DMS 273 (cell line): ENCODE measurements around the gene FRG2C.
"Not testable (repeated sequence)": the region's sequence is repeated elsewhere in the genome, so short reads cannot be mapped to it uniquely, and the experiment has no call there.

Experiments
- DNase-seq: peaks from one replicate; lab custom pipeline; 2025; ENCODE audit not compliant: unreplicated experiment; lab: John Stamatoyannopoulos, UW

The FRG2C gene

GRCh38 chr3:75664028-75664427 is at the start of gene FRG2C:
Gene FRG2C, plus strand, starts transcription at chr3:75664328. Its CDS starts 52 bp downstream, at chr3:75664380.
- not testable (repeated sequence) for DNase-seq

DNA sequence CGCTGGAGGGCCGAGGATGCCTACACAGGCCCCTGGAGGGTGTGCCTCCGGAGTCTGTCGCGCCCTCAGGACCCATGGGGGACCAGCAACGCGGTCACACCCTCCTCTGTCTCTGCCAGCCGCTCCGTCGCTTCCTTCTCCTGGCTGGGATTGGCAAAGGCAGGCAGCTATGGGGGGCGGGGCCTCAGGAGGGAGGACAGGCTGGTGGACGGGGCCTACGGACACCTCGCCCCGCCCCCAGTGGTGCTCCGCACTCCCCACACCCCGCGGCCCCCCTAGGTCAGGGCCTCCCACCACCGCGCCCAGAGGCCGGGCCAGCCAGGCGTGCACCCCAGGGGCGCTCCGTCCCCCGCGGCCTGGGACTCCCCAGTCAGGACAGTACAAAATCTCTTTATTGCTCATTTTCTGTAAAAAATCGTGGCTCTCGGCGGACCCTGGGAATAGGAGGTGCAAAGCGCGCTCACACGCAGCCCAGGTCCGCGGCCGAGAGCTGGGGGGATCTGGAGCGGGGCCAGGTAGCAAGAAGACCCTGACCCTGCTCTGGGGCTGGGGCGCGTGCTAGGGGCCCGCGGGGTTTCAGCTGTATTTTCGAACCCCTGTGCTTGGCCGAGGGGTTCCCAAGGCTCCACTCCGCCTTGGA is 45.3 kb upstream of the FRG2C start:
- DNase-seq, result peak; percentile 46

- peak; percentile 12 for DNase-seq
Measured at GRCh38 chr3:75619481-75620031, 44.6 kb upstream of the FRG2C start.

GRCh38 chr3:75621772-75622171 is 42.4 kb upstream of the FRG2C start:
- DNase-seq, result not testable (repeated sequence)

DNA sequence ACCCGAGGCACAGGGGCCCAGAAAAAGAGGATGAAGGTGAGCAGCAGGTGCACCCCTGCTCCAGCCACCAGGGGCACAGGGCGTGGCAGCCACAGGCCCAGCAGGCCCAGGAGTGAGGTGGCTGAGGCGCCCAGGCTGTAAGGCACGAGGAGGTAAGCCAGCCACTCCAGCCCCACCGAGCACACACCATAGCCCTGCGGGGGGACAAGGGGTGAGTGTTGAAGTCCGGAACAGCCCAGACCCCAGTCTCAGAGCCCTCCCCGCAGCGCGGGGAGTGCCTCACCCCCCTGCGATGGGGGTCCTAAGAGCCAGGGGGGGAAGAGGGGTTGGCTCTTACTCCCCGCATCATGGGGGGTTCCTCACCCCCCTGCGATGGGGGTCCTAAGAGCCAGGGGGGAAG is 40.5 kb upstream of the FRG2C start:
- DNase-seq, result not testable (repeated sequence)

GRCh38 chr3:75630887-75631535 is 33.1 kb upstream of the FRG2C start:
- not testable (repeated sequence) for DNase-seq

GRCh38 chr3:75631541-75631940 is 32.6 kb upstream of the FRG2C start:
- no peak for DNase-seq

DNA sequence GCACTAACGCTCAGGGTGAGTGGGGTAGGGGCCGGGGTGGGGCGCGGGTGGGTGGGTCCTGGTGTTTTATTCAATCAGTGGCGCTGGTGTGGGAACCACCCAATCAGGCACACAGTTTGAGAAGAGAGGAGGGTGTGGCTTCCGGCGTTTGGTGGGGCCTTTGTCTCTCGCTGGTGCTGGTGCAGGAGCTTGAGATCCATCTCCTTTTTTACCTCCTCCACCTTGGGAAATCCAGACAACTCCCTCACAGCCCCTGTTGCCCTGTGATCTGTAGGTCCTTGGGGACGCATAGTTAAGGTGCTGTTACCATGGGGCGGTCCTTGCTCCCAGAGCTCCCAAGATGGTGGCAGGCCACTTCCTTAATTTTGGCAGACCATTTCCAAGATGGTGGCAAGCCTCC is 25.2 kb upstream of the FRG2C start:
- not testable (repeated sequence) for DNase-seq

GRCh38 chr3:75641107-75641517 is 23.0 kb upstream of the FRG2C start:
- DNase-seq, result not testable (repeated sequence)

- DNase-seq, result not testable (repeated sequence)
Measured at GRCh38 chr3:75643031-75643800, 20.9 kb upstream of the FRG2C start.

GRCh38 chr3:75645548-75645947 is 18.6 kb upstream of the FRG2C start:
- not testable (repeated sequence) for DNase-seq

DNA sequence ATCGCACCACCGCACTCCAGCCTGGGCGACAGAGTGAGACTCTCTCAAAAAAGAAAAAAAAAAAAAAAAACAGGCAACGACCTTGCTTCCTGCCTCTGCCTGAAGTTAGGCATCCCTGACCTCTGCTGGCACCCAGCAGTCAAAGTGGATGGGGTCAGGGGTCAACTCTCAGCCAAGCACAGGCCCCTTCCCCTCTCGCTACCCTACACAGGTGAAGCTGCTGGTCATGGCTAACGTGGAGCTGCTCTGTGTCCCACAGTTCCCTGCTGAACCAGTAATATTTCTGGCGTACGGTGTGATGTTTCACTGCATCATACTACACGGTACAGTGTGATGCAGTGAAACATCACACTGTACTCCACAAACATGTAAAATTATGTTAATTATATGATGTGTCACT is 13.9 kb upstream of the FRG2C start:
- DNase-seq, result no peak

DNA sequence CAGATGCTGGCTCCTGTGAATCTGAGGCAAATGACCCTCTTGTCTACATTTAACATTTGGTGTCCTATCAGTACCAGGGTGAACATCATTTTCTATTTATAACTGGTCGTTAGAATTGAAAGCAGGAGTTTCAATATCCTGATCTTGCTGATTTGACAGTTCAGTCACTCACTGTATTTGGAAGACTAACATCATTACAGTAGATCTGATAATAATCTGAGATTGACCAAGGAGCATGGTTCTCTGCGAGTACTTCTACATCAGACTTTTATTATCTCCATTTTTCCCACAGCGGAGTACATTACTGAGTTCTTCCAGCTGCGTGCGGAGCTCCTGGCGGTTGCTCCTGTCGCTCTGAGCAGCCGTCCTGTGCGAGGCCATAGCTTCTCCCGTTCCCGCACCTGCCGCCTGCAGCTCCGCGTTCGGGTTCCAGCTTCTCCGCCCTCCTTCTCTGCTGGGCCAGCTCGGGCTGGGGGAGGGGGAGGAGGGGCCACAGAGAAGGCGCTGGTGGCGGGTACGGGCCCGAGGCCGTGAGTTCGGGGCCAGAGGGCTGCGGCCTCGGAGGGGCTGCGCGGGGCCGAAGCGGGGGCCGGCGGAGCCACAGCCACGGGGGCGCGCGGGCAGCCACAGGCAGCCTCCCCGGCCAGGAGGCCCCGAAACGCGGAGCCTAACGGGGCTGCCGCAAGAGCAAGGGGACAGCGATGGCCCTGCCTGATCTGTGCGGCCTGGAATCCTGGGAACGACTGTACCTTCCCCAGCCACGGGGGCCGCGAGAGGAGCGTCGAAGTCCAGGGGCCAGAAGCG is 8.8 kb upstream of the FRG2C start:
- not testable (repeated sequence) for DNase-seq

- not testable (repeated sequence) for DNase-seq
Measured at GRCh38 chr3:75655956-75656355, 8.2 kb upstream of the FRG2C start.

- DNase-seq, result not testable (repeated sequence)
Measured at GRCh38 chr3:75658411-75659107, 5.6 kb upstream of the FRG2C start.

- not testable (repeated sequence) for DNase-seq
Measured at GRCh38 chr3:75659108-75659433, 5.1 kb upstream of the FRG2C start.

GRCh38 chr3:75665626-75666025 is 1.5 kb downstream of the FRG2C start:
- DNase-seq, result not testable (repeated sequence)

DNA sequence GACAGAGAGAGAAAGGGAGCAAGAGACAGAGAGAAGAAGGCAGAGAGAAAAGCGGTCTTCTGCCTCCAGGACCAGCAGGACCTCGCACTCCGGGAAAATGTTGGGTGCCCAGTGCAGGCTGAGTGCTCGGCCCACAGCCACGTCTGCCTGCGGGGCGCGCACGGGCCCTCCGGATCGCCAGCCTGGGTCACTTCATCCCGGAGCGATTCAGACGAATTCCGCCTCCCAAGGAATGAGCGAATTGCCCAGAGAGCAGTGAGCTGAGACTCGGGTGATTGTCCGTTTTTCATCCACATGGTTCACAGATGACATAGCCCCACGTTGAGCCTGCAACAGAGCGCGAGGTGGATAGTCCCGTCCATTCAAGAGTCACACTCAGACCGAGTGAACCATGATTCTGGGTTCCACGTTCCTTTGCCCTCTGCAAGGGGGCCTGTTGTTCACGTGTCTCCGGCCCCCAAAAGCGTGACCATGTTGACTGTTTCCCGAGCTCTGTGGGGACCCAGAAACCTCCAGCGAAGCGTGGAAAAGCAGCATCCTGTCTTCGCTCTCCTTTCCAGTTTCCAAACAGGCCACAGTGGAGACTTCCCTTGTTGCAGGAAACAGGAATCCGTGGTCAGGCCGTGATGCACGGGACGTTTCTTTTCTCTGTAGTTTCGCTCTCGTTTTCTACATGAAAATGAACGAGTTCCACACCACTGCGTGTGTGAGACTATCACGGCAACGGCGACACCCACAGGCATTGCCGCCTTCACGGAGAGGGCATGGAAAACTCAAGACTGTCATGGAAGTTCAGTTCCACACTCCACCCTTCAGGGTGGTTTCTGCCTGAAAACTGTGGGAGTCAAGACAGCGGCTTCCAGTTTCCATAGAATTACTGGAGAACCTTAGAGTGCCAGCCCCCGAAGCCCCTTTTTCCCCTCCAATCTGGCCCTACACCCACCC is 3.9 kb downstream of the FRG2C start:
- not testable (repeated sequence) for DNase-seq

- not testable (repeated sequence) for DNase-seq
Measured at GRCh38 chr3:75668759-75669347, 4.7 kb downstream of the FRG2C start.
